ENCODE measurements around the gene CD52. TPM values are rescaled to one million over a fixed set of nuclear protein-coding genes. Genes with fewer than 3 reads are reported as not detected.
A peak's percentile ranks its signal among the peaks of the same experiment; 100 is the strongest.

The CD52 gene
- total RNA-seq, result 4.6 TPM
- long read RNA-seq, partial matches to known transcripts, result 0 of 2 reads
- long read RNA-seq, other reads (novel, unspliced or antisense), result 0 of 2 reads

- no peak for DNase-seq (ENCODE audit: low spot score)
Observed at GRCh38 chr1:26317612-26318337, at the start of gene CD52. Gene CD52 (plus strand): TSS chr1:26317958. CDS start chr1:26318018, 60 bp downstream.

GRCh38 chr1:26268290-26269197 lies 49.2 kb upstream of the CD52 start:
- intact Hi-C loops (cut with DNase I), result no loop called here
- DNase-seq (ENCODE audit: low spot score), result no peak

More at GRCh38 chr1:26317612-26318337, at the start of gene CD52:
- intact Hi-C loops (cut with DNase I), result no loop called here

DNA sequence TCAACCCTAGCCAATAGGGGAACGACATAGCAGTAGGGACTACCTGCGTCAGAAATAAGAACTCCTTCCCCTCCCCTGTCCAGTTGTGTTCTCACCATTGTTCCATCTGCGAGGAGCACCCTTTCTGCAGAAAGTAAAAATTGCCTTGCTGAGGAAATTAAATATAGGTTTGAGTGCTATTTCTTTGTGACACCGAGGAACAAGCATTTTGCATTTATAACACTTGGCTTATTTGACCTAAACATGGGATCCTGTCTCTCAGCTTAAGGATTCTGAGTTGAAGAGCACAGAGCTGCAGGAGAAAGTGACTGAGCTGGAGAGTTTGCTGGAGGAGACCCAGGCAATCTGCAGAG lies 48.6 kb upstream of the CD52 start:
- no peak for DNase-seq (ENCODE audit: low spot score)
- intact Hi-C loops (cut with DNase I), result no loop called here

DNA sequence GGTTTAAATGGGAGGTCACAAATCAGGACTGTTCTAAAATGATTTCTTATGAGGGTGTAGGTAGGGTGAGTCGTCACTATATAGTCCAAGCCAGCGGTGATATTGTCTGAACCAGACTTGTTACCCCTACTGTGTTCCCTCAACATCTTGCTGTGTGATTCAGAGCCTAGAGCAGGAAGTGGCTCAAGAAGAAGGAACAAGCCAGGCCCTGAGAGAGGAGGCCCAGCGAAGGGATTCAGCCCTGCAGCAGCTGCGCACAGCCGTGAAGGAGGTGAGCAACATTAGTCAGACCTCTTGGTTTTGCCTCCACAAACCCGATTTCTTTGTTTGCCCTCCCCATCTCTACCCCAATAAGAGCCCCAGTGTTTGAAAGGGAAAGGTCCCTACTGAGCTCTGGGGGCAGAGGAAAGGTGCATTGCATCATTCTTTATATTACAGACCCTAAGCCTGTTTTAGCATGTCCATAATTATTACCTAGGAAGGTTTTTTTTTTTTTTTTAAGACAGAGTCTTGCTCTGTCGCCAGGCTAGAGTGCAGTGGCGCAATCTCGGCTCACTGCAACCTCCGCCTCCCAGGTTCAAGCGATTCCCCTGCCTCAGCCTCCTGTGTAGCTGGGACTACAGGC lies 42.8 kb upstream of the CD52 start:
- no peak for DNase-seq (ENCODE audit: low spot score)
- intact Hi-C loops (cut with DNase I), result loop anchor here (1.0 kb wide), 1 partner anchor 46 kb away; no protein-coding TSS in a partner anchor

GRCh38 chr1:26275580-26276431 lies 42.0 kb upstream of the CD52 start:
- peak; percentile 91 for DNase-seq (ENCODE audit: low spot score)
- intact Hi-C loops (cut with DNase I), result loop anchor here (1.0 kb wide), 1 partner anchor 45 kb away; no protein-coding TSS in a partner anchor

GRCh38 chr1:26276432-26276838 lies 41.3 kb upstream of the CD52 start:
- DNase-seq (ENCODE audit: low spot score), result no peak
- intact Hi-C loops (cut with DNase I), result no loop called here

DNA sequence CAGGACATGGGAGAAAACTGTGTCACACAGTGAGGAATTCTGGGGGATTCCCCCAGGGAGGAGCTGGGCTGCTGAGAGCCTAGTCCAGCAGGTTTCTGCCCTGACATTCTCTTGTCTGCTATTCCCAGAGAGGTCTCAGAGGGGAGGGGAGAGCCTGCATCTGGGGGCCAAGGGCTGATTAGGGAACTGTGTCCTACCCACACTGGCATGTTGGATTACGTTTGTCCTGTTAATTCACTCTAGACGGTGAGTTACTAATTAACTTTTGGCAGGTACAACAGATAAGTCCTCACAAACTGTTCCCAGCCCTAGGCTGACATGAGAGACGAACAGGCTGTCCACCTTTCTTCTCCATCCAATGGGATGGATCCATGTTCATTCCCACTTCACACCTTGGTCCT lies 40.5 kb upstream of the CD52 start:
- DNase-seq (ENCODE audit: low spot score), result no peak
- intact Hi-C loops (cut with DNase I), result no loop called here

- DNase-seq (ENCODE audit: low spot score), result no peak
- intact Hi-C loops (cut with DNase I), result no loop called here
Observed at GRCh38 chr1:26277719-26278118, 40.0 kb upstream of the CD52 start.

GRCh38 chr1:26278303-26278702 lies 39.5 kb upstream of the CD52 start:
- DNase-seq (ENCODE audit: low spot score), result no peak
- intact Hi-C loops (cut with DNase I), result no loop called here

- no peak for DNase-seq (ENCODE audit: low spot score)
- intact Hi-C loops (cut with DNase I), result no loop called here
Observed at GRCh38 chr1:26278724-26279455, 38.9 kb upstream of the CD52 start.

GRCh38 chr1:26279456-26280332 lies 38.1 kb upstream of the CD52 start, which contains the start of gene SH3BGRL3:
Gene SH3BGRL3 (plus strand): TSS chr1:26280086. CDS start chr1:26280156, 70 bp downstream.
- DNase-seq (ENCODE audit: low spot score), result peak; percentile 96
- intact Hi-C loops (cut with DNase I), result no loop called here

GRCh38 chr1:26280333-26281042 lies 37.3 kb upstream of the CD52 start:
- intact Hi-C loops (cut with DNase I), result no loop called here
- DNase-seq (ENCODE audit: low spot score), result no peak

DNA sequence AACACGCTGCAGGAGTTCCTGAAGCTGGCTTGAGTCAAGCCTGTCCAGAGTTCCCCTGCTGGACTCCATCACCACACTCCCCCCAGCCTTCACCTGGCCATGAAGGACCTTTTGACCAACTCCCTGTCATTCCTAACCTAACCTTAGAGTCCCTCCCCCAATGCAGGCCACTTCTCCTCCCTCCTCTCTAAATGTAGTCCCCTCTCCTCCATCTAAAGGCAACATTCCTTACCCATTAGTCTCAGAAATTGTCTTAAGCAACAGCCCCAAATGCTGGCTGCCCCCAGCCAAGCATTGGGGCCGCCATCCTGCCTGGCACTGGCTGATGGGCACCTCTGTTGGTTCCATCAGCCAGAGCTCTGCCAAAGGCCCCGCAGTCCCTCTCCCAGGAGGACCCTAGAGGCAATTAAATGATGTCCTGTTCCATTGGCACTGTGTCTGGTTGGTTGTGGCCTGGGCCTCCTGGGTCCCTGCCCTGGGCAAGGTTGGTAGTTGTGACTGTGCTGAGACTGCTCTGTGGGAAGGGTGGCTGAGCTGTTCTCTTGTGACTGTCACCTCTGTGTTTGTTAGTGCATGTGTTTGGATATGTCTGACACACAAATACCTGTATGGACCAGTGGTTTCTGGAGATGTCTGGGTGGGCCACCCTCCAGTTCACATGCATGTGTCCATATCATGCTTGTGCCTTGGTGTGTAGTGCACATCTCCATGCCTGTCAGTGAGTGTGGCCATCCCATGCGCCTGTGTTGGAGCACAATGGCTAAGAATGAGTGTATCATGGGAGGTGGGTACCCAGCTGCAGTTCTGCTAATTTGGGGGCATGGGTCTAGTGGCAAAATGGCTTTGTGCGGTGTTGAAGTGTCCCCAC lies 36.4 kb upstream of the CD52 start:
- no peak for DNase-seq (ENCODE audit: low spot score)
- intact Hi-C loops (cut with DNase I), result no loop called here

- no peak for DNase-seq (ENCODE audit: low spot score)
Observed at GRCh38 chr1:26281971-26282370, 35.8 kb upstream of the CD52 start.

DNA sequence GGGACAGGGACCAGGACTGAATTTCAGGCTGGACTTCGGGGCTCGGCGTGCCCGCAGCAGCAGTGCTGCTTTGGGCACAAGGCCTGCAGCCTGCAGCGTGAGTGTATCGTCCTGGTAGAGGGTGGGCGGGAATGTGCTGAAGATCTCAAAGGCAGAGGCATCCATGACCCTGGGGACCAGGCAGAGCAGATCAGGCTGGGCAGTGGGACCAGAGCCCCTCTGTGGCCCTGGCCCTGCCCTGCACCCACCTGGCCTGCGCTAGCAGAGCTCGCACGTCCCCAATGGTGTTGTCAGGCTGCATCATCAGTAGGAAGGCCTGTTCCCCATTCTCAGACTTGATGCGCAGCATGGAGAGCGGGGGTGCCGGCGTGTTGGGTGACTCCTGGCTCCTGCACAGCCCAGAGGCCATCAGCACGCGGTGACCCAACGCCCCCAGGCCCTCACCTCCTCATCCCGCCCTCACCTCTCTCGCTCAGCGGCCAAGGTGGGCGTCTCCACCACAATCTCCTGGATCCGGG lies 35.3 kb upstream of the CD52 start:
- DNase-seq (ENCODE audit: low spot score), result no peak
- intact Hi-C loops (cut with DNase I), result loop anchor here (1.0 kb wide), 1 partner anchor 9 kb away; no protein-coding TSS in a partner anchor

More at GRCh38 chr1:26281971-26282370, 35.8 kb upstream of the CD52 start:
- intact Hi-C loops (cut with DNase I), result loop anchor here (1.0 kb wide), 1 partner anchor 9 kb away; no protein-coding TSS in a partner anchor

All from cardiac septum (tissue), 1 donor.